GM11168 (cell line): ENCODE measurements around the gene CDKN1A.
"Not testable (repeated sequence)": the region's sequence is repeated elsewhere in the genome, so short reads cannot be mapped to it uniquely, and the experiment has no call there.

Experiments
- in situ Hi-C: fragments of 300-500 bp; cut with MboI; formaldehyde crosslinking; loops from one replicate; pipeline ENCODE4 v1.12.0; 2022; ENCODE audit warnings: low sequenced_read_pairs; ENCODE audit not compliant: unreplicated experiment

Gene CDKN1A

GRCh38 chr6:36692861-36693702, 14.6 kb downstream of the CDKN1A start:
- in situ Hi-C loops: loop anchor here (5.0 kb wide), 1 partner anchor 71 kb away; no protein-coding TSS in a partner anchor

DNA sequence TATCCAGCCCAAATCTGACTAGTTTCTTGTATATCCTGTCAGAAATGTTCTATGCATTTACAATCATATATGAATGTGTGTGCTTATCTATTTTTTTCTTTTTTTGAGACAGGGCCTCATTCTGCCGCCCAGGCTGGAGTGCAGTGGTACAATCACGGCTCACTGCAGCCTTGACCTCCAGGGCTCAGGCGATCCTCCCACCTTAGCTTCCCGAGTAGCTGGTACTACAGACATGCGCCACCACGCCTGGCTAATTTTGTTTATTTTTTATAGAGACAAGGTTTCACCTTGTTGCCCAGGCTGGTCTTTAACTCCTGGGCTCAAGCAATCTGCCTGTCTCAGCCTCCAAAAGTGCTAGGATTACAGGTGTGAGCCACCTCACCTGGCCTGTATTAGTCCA, 16.1 kb downstream of the CDKN1A start:
- in situ Hi-C loops: loop anchor here (5.0 kb wide), 1 partner anchor 72 kb away; no protein-coding TSS in a partner anchor

GRCh38 chr6:36695414-36695813, 16.9 kb downstream of the CDKN1A start:
- in situ Hi-C loops: no loop called here

- in situ Hi-C loops: no loop called here
Observed at GRCh38 chr6:36697481-36697903, 19.0 kb downstream of the CDKN1A start, which contains the start of gene RAB44. Gene RAB44, plus strand, starts transcription at chr6:36697826. Its CDS starts 6,410 bp downstream, at chr6:36704236.

GRCh38 chr6:36698196-36698595, 19.7 kb downstream of the CDKN1A start:
- in situ Hi-C loops: no loop called here

DNA sequence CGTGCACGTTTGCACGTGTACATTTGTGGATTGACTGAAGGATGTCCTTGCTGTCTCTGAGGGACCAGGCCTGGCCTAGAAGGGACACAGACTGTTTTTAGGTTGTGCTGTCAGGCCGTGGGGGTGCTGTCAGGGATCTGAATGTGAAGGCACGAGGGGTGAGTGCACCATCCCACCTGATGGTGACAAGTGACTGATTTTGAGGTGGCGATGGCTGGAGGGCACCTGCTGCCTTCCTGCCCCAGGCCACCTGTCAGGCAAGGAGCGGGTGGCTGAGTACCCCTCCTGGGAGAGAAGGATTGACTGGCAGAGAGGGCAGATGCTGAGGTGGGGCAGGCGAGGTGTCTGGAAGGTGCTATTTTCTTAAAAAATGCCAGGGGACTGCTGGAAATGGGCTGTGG, 20.4 kb downstream of the CDKN1A start:
- in situ Hi-C loops: no loop called here

DNA sequence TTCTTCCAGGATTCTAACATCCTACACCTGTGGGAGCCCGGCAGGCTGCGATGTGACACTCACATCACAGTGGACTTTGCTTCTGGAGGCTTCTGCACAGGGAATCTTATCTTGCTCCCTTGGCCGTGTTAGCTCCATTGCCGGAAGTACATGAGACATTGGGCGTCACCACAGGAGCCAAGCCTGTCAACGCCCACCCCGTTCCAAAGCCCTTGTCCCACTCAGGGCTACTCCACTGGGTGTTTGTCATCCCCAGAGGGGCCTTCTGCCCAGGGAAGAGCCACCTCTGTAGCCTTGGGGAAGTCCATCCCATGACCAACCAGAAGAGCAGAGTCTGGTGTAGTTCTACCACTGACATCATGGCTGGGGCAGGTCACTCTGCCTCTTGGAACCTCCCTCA, 20.8 kb downstream of the CDKN1A start:
- in situ Hi-C loops: no loop called here

GRCh38 chr6:36700071-36700812, 21.7 kb downstream of the CDKN1A start:
- in situ Hi-C loops: no loop called here

GRCh38 chr6:36700831-36701230, 22.3 kb downstream of the CDKN1A start:
- in situ Hi-C loops: no loop called here

DNA sequence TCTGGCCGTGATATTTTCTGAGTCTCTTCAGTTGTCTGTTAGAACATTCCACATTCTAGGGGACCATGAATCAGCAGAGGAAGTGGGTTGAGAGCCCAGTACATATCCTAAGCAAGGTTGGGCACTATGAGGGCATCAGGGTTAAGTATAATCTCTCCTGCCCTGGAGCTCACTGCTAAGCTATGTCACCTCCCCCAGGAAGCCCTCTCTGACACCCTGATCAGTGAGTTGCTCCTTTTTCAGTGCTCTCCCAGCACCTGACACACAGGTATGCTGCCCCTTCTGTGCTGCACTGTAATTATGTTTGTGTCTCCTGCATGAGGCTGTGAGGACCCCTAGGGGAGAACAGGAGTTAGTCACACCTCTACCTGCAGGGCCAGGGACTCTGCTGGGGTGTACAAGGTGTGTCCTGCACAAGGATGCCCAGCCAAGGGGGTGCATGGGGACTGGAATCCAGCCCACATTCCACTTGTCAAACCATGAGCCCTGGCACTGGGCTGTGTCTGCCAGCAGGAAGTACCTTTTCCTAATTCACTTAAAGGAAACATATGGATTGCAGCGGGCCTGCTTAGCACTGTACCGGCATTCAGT, 23.0 kb downstream of the CDKN1A start:
- in situ Hi-C loops: no loop called here

DNA sequence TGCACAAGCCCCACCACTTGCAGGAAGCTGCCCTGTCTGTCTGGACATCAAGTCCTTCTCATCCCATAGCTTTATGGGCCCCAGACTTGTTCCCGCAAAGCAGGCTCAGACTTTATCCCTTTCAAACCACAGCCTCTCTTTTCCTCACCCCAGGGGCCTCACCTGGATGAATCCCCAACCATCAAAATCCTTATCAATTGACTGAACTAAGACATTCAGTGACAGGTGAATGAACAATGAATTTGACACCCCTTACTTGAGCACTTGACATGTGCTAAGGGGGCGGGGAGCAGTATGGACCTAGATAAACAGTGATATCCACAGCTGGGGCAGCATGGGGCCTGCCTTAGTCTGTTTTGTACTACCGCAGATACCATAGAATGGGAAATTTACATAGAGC, 24.1 kb downstream of the CDKN1A start:
- in situ Hi-C loops: no loop called here

DNA sequence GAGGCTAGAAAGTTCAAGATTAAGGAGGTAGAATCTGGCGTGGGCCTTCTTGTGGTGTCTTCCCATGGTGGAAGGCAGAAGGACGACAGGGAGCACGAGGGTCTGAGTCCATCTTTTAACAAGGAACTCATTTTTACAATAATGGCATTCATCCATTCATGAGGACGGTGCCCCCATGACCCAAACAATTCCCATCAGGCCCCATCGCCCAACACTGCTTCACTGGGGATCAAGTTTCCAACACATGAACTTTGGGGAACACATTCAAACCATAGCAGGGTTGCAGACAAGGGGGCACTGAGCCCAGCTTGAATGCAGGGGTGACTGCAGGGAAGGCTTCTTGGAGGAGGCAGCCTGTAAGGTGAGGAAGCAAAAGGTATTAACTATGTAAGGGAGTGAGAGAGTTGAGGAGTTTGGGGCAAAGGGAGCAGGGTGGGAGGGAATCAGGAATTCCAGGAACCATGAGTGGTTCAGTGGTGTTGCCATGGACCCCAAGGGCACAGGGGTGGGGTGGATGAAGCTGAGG, 24.6 kb downstream of the CDKN1A start:
- in situ Hi-C loops: no loop called here

- in situ Hi-C loops: no loop called here
Observed at GRCh38 chr6:36703982-36704381, 25.5 kb downstream of the CDKN1A start.

GRCh38 chr6:36704961-36705577, 26.6 kb downstream of the CDKN1A start:
- in situ Hi-C loops: not testable (repeated sequence)

GRCh38 chr6:36706339-36706738, 27.8 kb downstream of the CDKN1A start:
- in situ Hi-C loops: no loop called here

DNA sequence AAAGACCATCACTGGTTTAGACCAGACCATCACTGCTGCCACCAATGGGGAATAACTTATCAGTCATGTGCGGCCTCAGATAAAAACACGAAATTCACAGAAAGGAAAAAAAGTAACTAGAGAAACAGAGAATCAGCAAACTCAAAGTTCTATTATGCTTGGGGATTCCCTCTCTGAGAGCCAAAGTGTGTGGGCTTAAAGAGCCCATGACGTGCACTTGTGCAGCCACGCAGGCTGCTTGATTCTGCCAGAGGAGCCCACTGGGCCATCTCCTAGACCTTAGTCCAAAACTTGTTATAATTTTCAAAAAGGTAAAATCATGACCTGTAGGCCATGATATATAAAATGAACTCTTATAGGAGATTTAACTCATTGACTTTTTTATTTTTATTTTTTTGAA, 34.3 kb downstream of the CDKN1A start:
- in situ Hi-C loops: no loop called here

DNA sequence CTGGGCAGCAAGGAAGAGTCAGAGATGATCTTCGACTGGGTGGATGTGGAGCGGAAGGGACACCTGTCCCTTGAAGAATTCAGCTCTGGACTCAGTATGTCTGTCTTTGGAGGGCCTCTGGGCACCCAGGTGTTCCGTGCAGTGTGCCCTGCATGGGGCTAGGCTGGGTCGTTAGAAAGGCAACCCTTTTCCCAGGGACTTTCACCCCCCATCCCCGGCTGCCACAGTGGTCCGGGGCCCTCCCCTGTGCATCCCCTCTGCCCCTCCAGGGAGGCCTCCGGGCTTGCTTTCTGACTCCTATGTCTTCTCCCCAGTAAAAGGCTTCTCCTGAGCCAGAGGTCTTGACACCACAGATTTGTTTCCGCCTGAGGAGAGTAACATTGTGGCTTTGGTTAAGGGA, 35.3 kb downstream of the CDKN1A start:
- in situ Hi-C loops: no loop called here

DNA sequence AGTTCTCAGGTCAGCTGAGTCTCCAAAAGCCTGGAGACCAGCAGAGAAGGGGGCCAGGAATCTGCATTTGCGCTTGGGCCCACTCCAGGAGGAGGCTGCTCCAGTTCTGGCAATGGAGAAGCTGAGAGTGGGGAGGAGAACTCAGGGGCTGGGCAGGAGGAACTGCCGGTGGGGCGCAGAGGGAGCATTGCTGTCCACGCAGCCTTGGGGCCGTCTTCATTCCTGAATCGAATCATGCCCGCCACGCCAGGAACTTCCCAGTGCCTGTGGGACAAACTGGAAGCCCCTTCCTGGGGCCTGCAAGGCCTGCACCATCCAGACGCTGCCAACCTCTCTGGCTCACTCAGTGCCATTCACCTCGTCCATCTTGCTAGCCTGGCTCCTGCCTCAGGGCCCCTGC, 36.0 kb downstream of the CDKN1A start:
- in situ Hi-C loops: no loop called here

- in situ Hi-C loops: no loop called here
Observed at GRCh38 chr6:36715469-36715868, 37.0 kb downstream of the CDKN1A start.

GRCh38 chr6:36716476-36717093, 38.1 kb downstream of the CDKN1A start:
- in situ Hi-C loops: no loop called here
